A673 (cell line): Measurements from ENCODE around the gene GNAT1. TPM values are rescaled to one million over a fixed set of nuclear protein-coding genes. Genes with fewer than 3 reads are reported as not detected.

Source experiments
- BruUV-seq: library from RNA; stranded (reverse); fragments of 400-500 nt; replicated peaks from 2 replicates; lab custom pipeline; 2021; lab: Mats Ljungman, UMichigan
- CTCF ChIA-PET: fragments of 300-600 bp; sonication (Branson Sonifier 250); formaldehyde crosslinking; loops from one replicate; lab custom pipeline; 2022; ENCODE audit warnings: antibody characterized with exemption; lab: Charles Lee
- POLR2A ChIA-PET: fragments of 300-600 bp; sonication (Branson Sonifier 250); formaldehyde crosslinking; loops from one replicate; lab custom pipeline; 2022; ENCODE audit warnings: antibody characterized with exemption; ENCODE audit not compliant: low non-redundant PET; lab: Charles Lee
- DNase-seq: peaks from one replicate; pipeline ENCODE4 v3.0.0-alpha.2; 2015; ENCODE audit warnings: low spot score
- H3K27ac ChIP-seq: fragments of 200-600 bp; sonication (generic); 2 replicates; pipeline ENCODE4 v1.5.1; 2016; ENCODE audit warnings: mixed run types, low read depth, mild to moderate bottlenecking, mixed read lengths, antibody characterized with exemption, low read length; ENCODE audit not compliant: poor library complexity, severe bottlenecking
- H3K27me3 ChIP-seq: fragments of 200-600 bp; sonication (generic); replicated peaks from 2 replicates; pipeline ENCODE4 v1.6.1; 2017; ENCODE audit warnings: mixed run types, low read depth, mild to moderate bottlenecking, mixed read lengths, antibody characterized with exemption, low read length; ENCODE audit not compliant: insufficient read depth, poor library complexity
- H3K36me3 ChIP-seq: fragments of 200-600 bp; sonication (generic); 2 replicates; pipeline ENCODE4 v1.6.1; 2016; ENCODE audit warnings: mixed run types, mild to moderate bottlenecking, mixed read lengths, antibody characterized with exemption, low read length; ENCODE audit not compliant: insufficient read depth, poor library complexity, severe bottlenecking
- H3K4me1 ChIP-seq: fragments of 200-600 bp; sonication (generic); 2 replicates; pipeline ENCODE4 v1.6.1; 2017; ENCODE audit warnings: mixed run types, mild to moderate bottlenecking, mixed read lengths, antibody characterized with exemption, low read length; ENCODE audit not compliant: insufficient read depth, poor library complexity, severe bottlenecking
- H3K4me3 ChIP-seq: fragments of 200-600 bp; sonication (generic); 2 replicates; pipeline ENCODE4 v1.5.1; 2016; ENCODE audit warnings: low read depth, mixed run types, mild to moderate bottlenecking, mixed read lengths, low read length; ENCODE audit not compliant: poor library complexity, severe bottlenecking
- H3K9me3 ChIP-seq: fragments of 200-600 bp; sonication (generic); 2 replicates; pipeline ENCODE4 v1.6.1; 2016; ENCODE audit warnings: mixed run types, low read depth, mild to moderate bottlenecking, mixed read lengths, antibody characterized with exemption, low read length; ENCODE audit not compliant: poor library complexity, severe bottlenecking
- CTCF ChIP-seq: fragments of 300-800, 200-600 bp; sonication (generic); conservative IDR thresholded peaks from 2 replicates; pipeline ENCODE4 v1.5.1; 2017; ENCODE audit warnings: low read depth, mild to moderate bottlenecking, antibody characterized with exemption, low read length, moderate library complexity, mixed read lengths
- EZH2 ChIP-seq: fragments of 200-600 bp; sonication (generic); IDR thresholded peaks from 2 replicates; pipeline ENCODE4 v1.6.1; 2017; ENCODE audit warnings: borderline replicate concordance, low read depth, mild to moderate bottlenecking, mixed read lengths, antibody characterized with exemption, low read length; ENCODE audit not compliant: poor library complexity, severe bottlenecking
- intact Hi-C: fragments of 100-400 bp; cut with micrococcal nuclease; formaldehyde crosslinking; loops from one replicate; pipeline ENCODE4 v1.10.0; 2022; ENCODE audit not compliant: unreplicated experiment
- total RNA-seq: library from RNA; stranded (reverse); gene quantifications from 2 replicates; pipeline ENCODE4 v1.2.3, GENCODE V29; 2021

Gene GNAT1
- total RNA-seq, 1 experiment from 2014 or later: not detected

GRCh38 chr3:50194903-50195500, 3.6 kb downstream of the GNAT1 start:
- no peaks in the 10 kb centered on the region for H3K9me3 ChIP-seq
- BruUV-seq: no TSS peak
- TF ChIP-seq EZH2: no peak
- TF ChIP-seq CTCF: no peak
- H3K27ac ChIP-seq: no peak overlapping the region
- H3K4me3 ChIP-seq: no peak overlapping the region
- intact Hi-C loops: loop anchor here (2.0 kb wide), 1 partner anchor 32 kb away; no protein-coding TSS in a partner anchor
- POLR2A ChIA-PET: no interaction called here
- H3K27me3 ChIP-seq: peaks cover 20% of the 10 kb centered on the region
- no peaks in the 10 kb centered on the region for H3K4me1 ChIP-seq
- no peaks in the 10 kb centered on the region for H3K36me3 ChIP-seq
- DNase-seq: no peak
- CTCF ChIA-PET: interaction anchor here (0.7 to 1.2 kb wide), 3 partner anchors 31 to 52 kb away, joined by 4 to 7 read pairs (median 5); partner anchors contain the start of gene GNAI2

GRCh38 chr3:50195501-50196252, 4.3 kb downstream of the GNAT1 start:
- TF ChIP-seq EZH2 (no peak), CTCF (no peak)
- H3K27ac ChIP-seq: no peak overlapping the region
- no peaks in the 10 kb centered on the region for H3K36me3 ChIP-seq
- H3K4me1 ChIP-seq: no peaks in the 10 kb centered on the region
- intact Hi-C loops: loop anchor here (2.0 kb wide), 1 partner anchor 31 kb away; no protein-coding TSS in a partner anchor
- no TSS peak for BruUV-seq
- POLR2A ChIA-PET: no interaction called here
- no peak overlapping the region for H3K4me3 ChIP-seq
- H3K9me3 ChIP-seq: no peaks in the 10 kb centered on the region
- H3K27me3 ChIP-seq: peaks cover 20% of the 10 kb centered on the region
- CTCF ChIA-PET: interaction anchor here (1.0 to 1.2 kb wide), 2 partner anchors 51 to 70 kb away, joined by 4 read pairs; no protein-coding TSS in a partner anchor
- no peak for DNase-seq

- ChIA-PET CTCF (interaction anchor here (1.0 kb wide), 1 partner anchor 71 kb away, joined by 4 read pairs; no protein-coding TSS in a partner anchor), POLR2A (no interaction called here)
- intact Hi-C loops: no loop called here
- TF ChIP-seq CTCF: no peak
- TF ChIP-seq EZH2: no peak
- Histone ChIP-seq H3K36me3 (no peaks in the 10 kb centered on the region), H3K9me3 (no peaks in the 10 kb centered on the region), H3K27ac (no peak overlapping the region), H3K4me1 (no peaks in the 10 kb centered on the region), H3K4me3 (no peak overlapping the region), H3K27me3 (peaks cover 20% of the 10 kb centered on the region)
- no TSS peak for BruUV-seq
- no peak for DNase-seq
These were observed 4.9 kb downstream of the GNAT1 start for GRCh38 chr3:50196253-50196801.
